K562 (cell line): ENCODE measurements around the gene HAPLN2. TPM values are rescaled to one million over a fixed set of nuclear protein-coding genes. Genes with fewer than 3 reads are reported as not detected.

Experiments
- CXXC5 ChIP-seq: fragments of 250-450 bp; sonication (Bioruptor Pico); IDR thresholded peaks from 2 replicates; pipeline ENCODE4 v1.8.0; 2022; ENCODE audit warnings: inconsistent platforms, mild to moderate bottlenecking, moderate library complexity
- DPF2 ChIP-seq: fragments of 450-650 bp; IDR thresholded peaks from 2 replicates; pipeline ENCODE4 v1.6.1; 2016
- ETV6 ChIP-seq, 3 experiments: fragments of 150-350 bp in 1 of 3; sonication (generic) in 1 of 3; formaldehyde crosslinking in 1 of 3; IDR thresholded peaks; 2 replicates each; pipeline versions ENCODE4 v1.6.1 to v1.8.0; 2014 to 2022; ENCODE audit warnings: borderline replicate concordance in 2 of 3, low read depth in 2 of 3, antibody characterized with exemption in 1 of 3, low read length in 1 of 3, mild to moderate bottlenecking in 1 of 3, missing genetic modification reagents in 1 of 3
- HMG20A ChIP-seq: fragments of 450-650 bp; formaldehyde crosslinking; conservative IDR thresholded peaks from 2 replicates; pipeline ENCODE4 v1.4.0; 2020; ENCODE audit warnings: mild to moderate bottlenecking, mixed read lengths
- MEIS2 ChIP-seq: fragments of 450-650 bp; IDR thresholded peaks from 2 replicates; pipeline ENCODE4 v1.6.1; 2014; ENCODE audit warnings: mild to moderate bottlenecking; ENCODE audit not compliant: partially characterized antibody
- POLR3A ChIP-seq: IDR thresholded peaks from 2 replicates; pipeline ENCODE4 v1.6.1; 2011; ENCODE audit warnings: borderline replicate concordance, mild to moderate bottlenecking, moderate library complexity; ENCODE audit not compliant: insufficient read length, insufficient read depth; ENCODE audit errors: extremely low read depth
- PYGO2 ChIP-seq: fragments of 450-650 bp; IDR thresholded peaks from 2 replicates; pipeline ENCODE4 v1.6.1; 2016; ENCODE audit warnings: mild to moderate bottlenecking, missing genetic modification characterization, moderate library complexity, missing compliant biosample characterization
- SAP30 ChIP-seq: fragments of 200-600 bp; sonication (generic); IDR thresholded peaks from 2 replicates; pipeline ENCODE4 v1.6.1; 2012; ENCODE audit warnings: borderline replicate concordance, low read depth, mild to moderate bottlenecking, moderate library complexity, low read length, control low read depth, inconsistent platforms; ENCODE audit not compliant: insufficient read depth, poor library complexity, severe bottlenecking
- ZBTB1 ChIP-seq: sonication (generic); formaldehyde crosslinking; IDR thresholded peaks from 2 replicates; pipeline ENCODE4 v1.8.1; 2023; ENCODE audit warnings: missing genetic modification reagents, low read depth, mild to moderate bottlenecking, borderline replicate concordance
- polyA plus RNA-seq, 8 experiments: library from polyadenylated mRNA; depleted of rRNA in 4 of 8; stranded (reverse) in 5 of 8; unstranded in 3 of 8; fragments of >200 nt; fragmentation: Nextera tagmentation in 2 of 8; fragmentation: Illumina TruSeq in 1 of 8; extraction: Ambion mirVana in 2 of 8; extraction: Trizol in 1 of 8; gene quantifications; 2 replicates each; pipeline versions ENCODE4 v1.2.1 to v1.2.3, GENCODE V29; 2011 to 2014; ENCODE audit warnings: inconsistent platforms in 1 of 8, missing spikeins in 1 of 8
- total RNA-seq, 7 experiments: library from RNA; depleted of rRNA in 6 of 7; stranded (reverse); fragments of >200 nt in 6 of 7; fragmentation: Illumina TruSeq in 2 of 7; extraction: Trizol in 2 of 7; gene quantifications; 2 replicates each; pipeline versions ENCODE4 v1.2.1 to v1.2.3, GENCODE V29; 2011 to 2021; ENCODE audit warnings: low replicate concordance in 1 of 7
- TF ChIP-seq, protein P1 (sequence below), 3 experiments: fragments of 200-800 bp in 1 of 3; fragments of 250-450 bp in 1 of 3; fragments of 450-650 bp in 1 of 3; sonication (Bioruptor Pico) in 1 of 3; sonication (Bioruptor generic) in 1 of 3; formaldehyde crosslinking in 1 of 3; IDR thresholded peaks; 2 replicates each; pipeline versions ENCODE4 v1.6.1 to v1.8.0; 2016 to 2022; ENCODE audit warnings: mild to moderate bottlenecking in 2 of 3, missing genetic modification characterization in 2 of 3, missing compliant biosample characterization in 1 of 3, moderate library complexity in 1 of 3
- TF ChIP-seq, protein P2 (sequence below): fragments of 450-650 bp; IDR thresholded peaks from 2 replicates; pipeline ENCODE4 v1.6.1; 2018; ENCODE audit warnings: mild to moderate bottlenecking, low read depth; ENCODE audit not compliant: partially characterized antibody
- TF ChIP-seq, protein P3 (sequence below): fragments of 450-650 bp; IDR thresholded peaks from 2 replicates; pipeline ENCODE4 v1.6.1; 2016; ENCODE audit warnings: low read depth, mild to moderate bottlenecking, moderate library complexity
- TF ChIP-seq, protein P4 (sequence below), 2 experiments: fragments of 250-450 bp in 1 of 2; fragments of 450-650 bp in 1 of 2; sonication (Bioruptor Pico) in 1 of 2; IDR thresholded peaks; 2 replicates each; pipeline versions ENCODE4 v1.6.1 to v1.8.0; 2016 to 2021; ENCODE audit warnings: mild to moderate bottlenecking in 2 of 2, moderate library complexity in 2 of 2, missing compliant biosample characterization in 1 of 2, missing genetic modification characterization in 1 of 2
- TF ChIP-seq, protein P5 (sequence below): fragments of 450-650 bp; formaldehyde crosslinking; IDR thresholded peaks from 2 replicates; pipeline ENCODE4 v1.4.0; 2022; ENCODE audit warnings: mild to moderate bottlenecking, moderate library complexity

The HAPLN2 gene
- total and polyA plus RNA-seq, 9 of the 15 experiments (the other 6 are each of a cell fraction or from before 2014, with no cell fraction given) = 0.14 to 5.2 (median 3.8) TPM; not detected in 4

DNA sequence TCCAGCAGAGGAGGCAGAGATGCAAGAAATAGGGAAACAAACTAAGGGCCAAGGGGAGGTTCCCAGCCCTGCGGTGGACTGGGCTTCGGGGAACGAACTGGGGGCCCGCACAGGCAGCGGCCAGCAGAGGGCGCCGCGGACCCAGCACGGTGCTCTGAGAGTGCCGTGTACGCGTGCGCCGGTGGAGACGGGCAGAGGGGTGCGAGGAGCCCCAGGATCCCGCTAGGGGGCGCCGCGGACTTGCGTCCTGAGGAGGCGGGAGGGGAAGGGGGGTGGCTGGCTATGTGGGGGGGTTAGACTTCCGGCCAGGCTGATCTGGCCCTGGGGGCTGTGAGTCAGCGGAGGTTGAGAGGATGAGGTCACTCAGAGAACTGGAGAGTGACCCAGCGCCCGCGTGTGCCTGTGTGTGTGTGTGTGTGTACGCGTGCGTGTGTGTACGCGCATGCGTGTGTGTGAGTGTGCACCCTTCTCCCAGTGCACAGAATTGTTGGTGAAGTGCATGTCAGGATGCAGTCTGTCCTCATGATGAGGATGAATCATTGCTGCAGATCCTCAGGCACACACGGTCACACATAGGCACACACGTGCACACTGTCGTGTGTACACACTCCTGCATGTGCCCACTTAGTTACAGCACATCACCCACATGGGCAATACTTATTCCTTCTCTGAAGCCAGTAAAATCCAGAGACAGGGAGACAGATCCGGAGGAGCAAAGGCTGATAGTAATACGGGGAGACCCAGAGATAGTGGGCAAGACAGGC, 41.0 kb downstream of the HAPLN2 start (continued):
- TF ChIP-seq, protein P1, sequence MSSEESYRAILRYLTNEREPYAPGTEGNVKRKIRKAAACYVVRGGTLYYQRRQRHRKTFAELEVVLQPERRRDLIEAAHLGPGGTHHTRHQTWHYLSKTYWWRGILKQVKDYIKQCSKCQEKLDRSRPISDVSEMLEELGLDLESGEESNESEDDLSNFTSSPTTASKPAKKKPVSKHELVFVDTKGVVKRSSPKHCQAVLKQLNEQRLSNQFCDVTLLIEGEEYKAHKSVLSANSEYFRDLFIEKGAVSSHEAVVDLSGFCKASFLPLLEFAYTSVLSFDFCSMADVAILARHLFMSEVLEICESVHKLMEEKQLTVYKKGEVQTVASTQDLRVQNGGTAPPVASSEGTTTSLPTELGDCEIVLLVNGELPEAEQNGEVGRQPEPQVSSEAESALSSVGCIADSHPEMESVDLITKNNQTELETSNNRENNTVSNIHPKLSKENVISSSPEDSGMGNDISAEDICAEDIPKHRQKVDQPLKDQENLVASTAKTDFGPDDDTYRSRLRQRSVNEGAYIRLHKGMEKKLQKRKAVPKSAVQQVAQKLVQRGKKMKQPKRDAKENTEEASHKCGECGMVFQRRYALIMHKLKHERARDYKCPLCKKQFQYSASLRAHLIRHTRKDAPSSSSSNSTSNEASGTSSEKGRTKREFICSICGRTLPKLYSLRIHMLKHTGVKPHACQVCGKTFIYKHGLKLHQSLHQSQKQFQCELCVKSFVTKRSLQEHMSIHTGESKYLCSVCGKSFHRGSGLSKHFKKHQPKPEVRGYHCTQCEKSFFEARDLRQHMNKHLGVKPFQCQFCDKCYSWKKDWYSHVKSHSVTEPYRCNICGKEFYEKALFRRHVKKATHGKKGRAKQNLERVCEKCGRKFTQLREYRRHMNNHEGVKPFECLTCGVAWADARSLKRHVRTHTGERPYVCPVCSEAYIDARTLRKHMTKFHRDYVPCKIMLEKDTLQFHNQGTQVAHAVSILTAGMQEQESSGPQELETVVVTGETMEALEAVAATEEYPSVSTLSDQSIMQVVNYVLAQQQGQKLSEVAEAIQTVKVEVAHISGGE (CRISPR knock-in tag; IDR thresholded peaks at IDR 0.05) = no peak; a peak in 1 of 6 replicates
- TF ChIP-seq SAP30 (no peak), PYGO2 (tag) (no peak), HMG20A (CRISPR knock-in tag) (no peak), DPF2 (peak; percentile 92), CXXC5 (CRISPR knock-in tag) (peak; percentile 82), POLR3A (no peak), ZBTB1 (CRISPR knock-in tag) (no peak; the same call in 1 of the 2 replicates), MEIS2 (peak; percentile 62), ETV6 (IDR thresholded peaks at IDR 0.05; ENCODE audit: borderline replicate concordance in 1 of 2, low read depth in 2 of 2, low read length in 1 of 2) (no peak), ETV6 (CRISPR knock-in tag; IDR thresholded peaks at IDR 0.05; ENCODE audit: borderline replicate concordance) (no peak)
- TF ChIP-seq, protein P2, sequence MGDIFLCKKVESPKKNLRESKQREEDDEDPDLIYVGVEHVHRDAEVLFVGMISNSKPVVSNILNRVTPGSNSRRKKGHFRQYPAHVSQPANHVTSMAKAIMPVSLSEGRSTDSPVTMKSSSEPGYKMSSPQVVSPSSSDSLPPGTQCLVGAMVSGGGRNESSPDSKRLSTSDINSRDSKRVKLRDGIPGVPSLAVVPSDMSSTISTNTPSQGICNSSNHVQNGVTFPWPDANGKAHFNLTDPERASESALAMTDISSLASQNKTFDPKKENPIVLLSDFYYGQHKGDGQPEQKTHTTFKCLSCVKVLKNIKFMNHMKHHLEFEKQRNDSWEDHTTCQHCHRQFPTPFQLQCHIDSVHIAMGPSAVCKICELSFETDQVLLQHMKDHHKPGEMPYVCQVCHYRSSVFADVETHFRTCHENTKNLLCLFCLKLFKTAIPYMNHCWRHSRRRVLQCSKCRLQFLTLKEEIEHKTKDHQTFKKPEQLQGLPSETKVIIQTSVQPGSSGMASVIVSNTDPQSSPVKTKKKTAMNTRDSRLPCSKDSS = no peak
- TF ChIP-seq, protein P3, sequence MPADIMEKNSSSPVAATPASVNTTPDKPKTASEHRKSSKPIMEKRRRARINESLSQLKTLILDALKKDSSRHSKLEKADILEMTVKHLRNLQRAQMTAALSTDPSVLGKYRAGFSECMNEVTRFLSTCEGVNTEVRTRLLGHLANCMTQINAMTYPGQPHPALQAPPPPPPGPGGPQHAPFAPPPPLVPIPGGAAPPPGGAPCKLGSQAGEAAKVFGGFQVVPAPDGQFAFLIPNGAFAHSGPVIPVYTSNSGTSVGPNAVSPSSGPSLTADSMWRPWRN = no peak; the same call in 1 of the 2 replicates
- TF ChIP-seq, protein P4, sequence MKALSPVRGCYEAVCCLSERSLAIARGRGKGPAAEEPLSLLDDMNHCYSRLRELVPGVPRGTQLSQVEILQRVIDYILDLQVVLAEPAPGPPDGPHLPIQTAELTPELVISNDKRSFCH (CRISPR knock-in tag; IDR thresholded peaks at IDR 0.05) = no peak
- TF ChIP-seq, protein P4 (tag; IDR thresholded peaks at IDR 0.05) = peak; percentile 79
- TF ChIP-seq, protein P5, sequence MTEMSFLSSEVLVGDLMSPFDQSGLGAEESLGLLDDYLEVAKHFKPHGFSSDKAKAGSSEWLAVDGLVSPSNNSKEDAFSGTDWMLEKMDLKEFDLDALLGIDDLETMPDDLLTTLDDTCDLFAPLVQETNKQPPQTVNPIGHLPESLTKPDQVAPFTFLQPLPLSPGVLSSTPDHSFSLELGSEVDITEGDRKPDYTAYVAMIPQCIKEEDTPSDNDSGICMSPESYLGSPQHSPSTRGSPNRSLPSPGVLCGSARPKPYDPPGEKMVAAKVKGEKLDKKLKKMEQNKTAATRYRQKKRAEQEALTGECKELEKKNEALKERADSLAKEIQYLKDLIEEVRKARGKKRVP (CRISPR knock-in tag) = no peak
